GM18526 (cell line): ENCODE measurements around the gene FOXD2.

Experiments
- POLR2A ChIP-seq: IDR thresholded peaks from 3 replicates; pipeline ENCODE4 v1.6.1; 2011; ENCODE audit not compliant: insufficient read length; ENCODE audit errors: extremely low read depth

Gene FOXD2

GRCh38 chr1:47437447-47438164 lies at the start of gene FOXD2:
Gene FOXD2 (plus strand): TSS chr1:47438044. CDS start chr1:47438136, 92 bp downstream.
- TF ChIP-seq POLR2A, result peak; percentile 77

- TF ChIP-seq POLR2A, result no peak
Observed at GRCh38 chr1:47388891-47389238, 49.0 kb upstream of the FOXD2 start.

GRCh38 chr1:47389731-47390130 lies 48.1 kb upstream of the FOXD2 start:
- no peak for TF ChIP-seq POLR2A

- TF ChIP-seq POLR2A, result no peak
Observed at GRCh38 chr1:47390843-47391242, 47.0 kb upstream of the FOXD2 start.

GRCh38 chr1:47393141-47393540 lies 44.7 kb upstream of the FOXD2 start:
- TF ChIP-seq POLR2A, result no peak

- no peak for TF ChIP-seq POLR2A
Observed at GRCh38 chr1:47395433-47395832, 42.4 kb upstream of the FOXD2 start.

- TF ChIP-seq POLR2A, result no peak
Observed at GRCh38 chr1:47396671-47397196, 41.1 kb upstream of the FOXD2 start.

- TF ChIP-seq POLR2A, result no peak
Observed at GRCh38 chr1:47399138-47399845, 38.6 kb upstream of the FOXD2 start.

- no peak for TF ChIP-seq POLR2A
Observed at GRCh38 chr1:47399846-47400155, 38.0 kb upstream of the FOXD2 start.

- TF ChIP-seq POLR2A, result no peak
Observed at GRCh38 chr1:47401761-47402160, 36.1 kb upstream of the FOXD2 start.

GRCh38 chr1:47402591-47402990 lies 35.3 kb upstream of the FOXD2 start:
- no peak for TF ChIP-seq POLR2A

GRCh38 chr1:47403321-47403910 lies 34.4 kb upstream of the FOXD2 start:
- no peak for TF ChIP-seq POLR2A

- TF ChIP-seq POLR2A, result no peak
Observed at GRCh38 chr1:47405697-47406096, 32.1 kb upstream of the FOXD2 start.

GRCh38 chr1:47406966-47407365 lies 30.9 kb upstream of the FOXD2 start:
- TF ChIP-seq POLR2A, result no peak

- no peak for TF ChIP-seq POLR2A
Observed at GRCh38 chr1:47407481-47407880, 30.4 kb upstream of the FOXD2 start.
